Heart right ventricle (tissue), 16 donors: ENCODE results near the gene PSME4. TPM values are rescaled to one million over a fixed set of nuclear protein-coding genes. Genes with fewer than 3 reads are reported as not detected.

Source experiments
- ATAC-seq, 8 donors: fragments of 200-7000 bp; cut with Tn5 transposase; one replicate each; pipeline ENCODE4 v1.9.1; 2020; ENCODE audit warnings: mild to moderate bottlenecking in 8 of 8, moderate library complexity in 8 of 8, moderate number of reproducible peaks in 1 of 8
- DNase-seq, 2 donors: peaks; one replicate each; pipeline ENCODE4 v3.0.0-alpha.2; 2020
- H3K27ac ChIP-seq, 10 donors: fragments of 200-600 bp; sonication (generic) in 2 of 10; one replicate each; pipeline versions ENCODE4 v1.5.0 to v1.8.0; 2020 to 2022; ENCODE audit warnings: mild to moderate bottlenecking in 3 of 10
- H3K27me3 ChIP-seq, 7 donors: fragments of 200-600 bp; one replicate each; pipeline ENCODE4 v1.8.0; 2021 to 2022; ENCODE audit warnings: mild to moderate bottlenecking in 2 of 7
- H3K36me3 ChIP-seq, 9 donors: fragments of 200-600 bp; sonication (generic) in 1 of 9; one replicate each; pipeline versions ENCODE4 v1.5.0 to v1.8.0; 2020 to 2022; ENCODE audit warnings: mild to moderate bottlenecking in 2 of 9
- H3K4me1 ChIP-seq, 9 donors: fragments of 200-600 bp; sonication (generic) in 1 of 9; one replicate each; pipeline versions ENCODE4 v1.5.0 to v1.8.0; 2020 to 2022; ENCODE audit warnings: mild to moderate bottlenecking in 4 of 9
- H3K4me3 ChIP-seq, 10 donors: fragments of 200-600 bp; sonication (generic) in 2 of 10; one replicate each; pipeline versions ENCODE4 v1.5.0 to v1.8.0; 2020 to 2022; ENCODE audit warnings: mild to moderate bottlenecking in 7 of 10, moderate library complexity in 2 of 10
- H3K9me3 ChIP-seq, 11 donors: fragments of 200-600 bp in 10 of 11; sonication (generic) in 2 of 11; one replicate each; pipeline versions ENCODE4 v1.5.0 to v1.8.0; 2013 to 2022; ENCODE audit warnings: mild to moderate bottlenecking in 2 of 11, control low read depth in 1 of 11, moderate library complexity in 1 of 11
- CTCF ChIP-seq, 9 donors: fragments of 200-600 bp; sonication (generic) in 2 of 9; IDR thresholded peaks; one replicate each; pipeline versions ENCODE4 v1.5.0 to v1.8.0; 2021 to 2022; ENCODE audit warnings: antibody characterized with exemption in 9 of 9, mild to moderate bottlenecking in 5 of 9, moderate library complexity in 1 of 9
- WGBS, 2 donors: extraction: QIAGEN DNeasy Blood & Tissue Kit; methylation state at CpG; one replicate each; pipeline ENCODE4 v1.1.7; 2013; ENCODE audit warnings: inconsistent platforms in 1 of 2; 5-methylcytosine and 5-hydroxymethylcytosine counted together
- intact Hi-C, 10 donors: fragments of 100-400 bp; cut with DNase I; formaldehyde crosslinking; loops; one replicate each; pipeline versions ENCODE4 v1.11.1 to v1.14.2; 2022
- microRNA-seq, 2 donors: library from miRNA; unstranded; fragments of <30 nt; microRNA quantifications; one replicate each; pipeline ENCODE4 v1.2.0, GENCODE V29; 2021
- polyA plus RNA-seq, 2 donors: library from polyadenylated mRNA; stranded (reverse); fragments of 200-250 nt; gene quantifications; one replicate each; pipeline ENCODE4 v1.2.3, GENCODE V29; 2013
- total RNA-seq, 10 donors: library from RNA; stranded (reverse); fragmentation: NEBNext Ultra II Directional in 3 of 10; extraction: Animal tissue kit (Norgen Biotek cat#: 25700) in 3 of 10; gene quantifications; one replicate each; pipeline versions ENCODE4 v1.2.1 to v1.2.4, GENCODE V29; 2021 to 2023
- donor health status: Arrhythmogenic right ventricular cardiomyopathy.
- donor health status: ischemic (EF 13 %, LVEDD 7.1; RV severe dilation, severe dysfunction).
- donor health status: healthy with polysubstance abuse.
- donor health status: DM: no; HTN: yes; CAD: no.
- donor health status: DM: no; HTN: no; CAD: no.
- donor health status: ischemic (EF 25% LVEDD 6.9; RV normal size, moderate dysfunction).
- donor health status: ischemic (EF 25% LVEDD 5.7; RV mildly dilated, moderate dysfunction).
- donor health status: healthy.
- donor health status: DM: yes; HTN: yes; CAD: no.
- donor health status: Ischemic cardiomyopathy.
- donor health status: ischemic (EF 35%, LVEDD 5.7; RV mildly dilated, moderate dysfunction).
- donor health status: nonischemic (EF 11% LVEDD 7.7; RV severe dilation, severe dysfunction).
- donor health status: DM: yes; HTN: yes; CAD: no.
- donor health status: PGD.
- donor health status: ischemic (EF 29% LVEDD 5.4; RV normal size, mild dysfunction).
- donor health status: nonischemic (EF 23%, LVEDD 6.1; RV moderate dilation, normal function).

Gene PSME4
- total and polyA plus RNA-seq, 12 donors, result 36.1 to 77.8 (median 65.6) TPM

- WGBS, 2 donors, result 87 to 90% methylated on average over 4 of the region's 4 CpGs
- H3K4me3 ChIP-seq, result no peak overlapping the region
- DNase-seq (no peak), ATAC-seq (no peak)
- intact Hi-C loops, result no loop called here
- H3K27ac ChIP-seq, result no peak overlapping the region
- H3K4me1 ChIP-seq, result no peaks in the 10 kb centered on the region
- H3K9me3 ChIP-seq, result no peaks in the 10 kb centered on the region
- no peak for TF ChIP-seq CTCF (IDR thresholded peaks at IDR 0.05)
- peaks cover 0 to 69% (median 25%) of the 10 kb centered on the region in 9 donors for H3K36me3 ChIP-seq
- no peaks in the 10 kb centered on the region for H3K27me3 ChIP-seq
Measured at GRCh38 chr2:53819634-53820033, 151.2 kb downstream of the PSME4 start.

- Histone ChIP-seq H3K27me3 (no peaks in the 10 kb centered on the region), H3K27ac (no peak overlapping the region), H3K9me3 (no peaks in the 10 kb centered on the region), H3K4me3 (no peak overlapping the region), H3K36me3 (peaks cover 0 to 76% (median 31%) of the 10 kb centered on the region in 9 donors), H3K4me1 (no peaks in the 10 kb centered on the region)
- 88 to 94% methylated on average over 3 of the region's 3 CpGs for WGBS, 2 donors
- intact Hi-C loops, result no loop called here
- TF ChIP-seq CTCF (IDR thresholded peaks at IDR 0.05), result no peak
- ATAC-seq (no peak), DNase-seq (no peak)
Measured at GRCh38 chr2:53818854-53819435, 151.8 kb downstream of the PSME4 start.

Small RNA genes lying within 50 kb of the gene (microRNA-seq; reads per million reads assigned to microRNA genes)
- gene MIR3682, result 0 reads per million in 2 donors

Other genes with a start within 250 kb of the PSME4 start
- gene CHAC2, start 203.2 kb downstream of the PSME4 start, total RNA-seq, result 1 to 10 TPM; 1.3 to 5.1 (median 2.1) TPM
- gene CHAC2, start 203.2 kb downstream of the PSME4 start, polyA plus RNA-seq, result 1 to 10 TPM; 2.0 to 7.1 TPM
- gene ASB3, start 184.0 kb downstream of the PSME4 start, total RNA-seq, result 10 to 100 TPM in 8 of 10 donors, 1 to 10 TPM in 2; 9.7 to 14.4 (median 11.4) TPM
- 1 to 10 TPM; 5.2 to 9.2 TPM for gene ASB3, start 184.0 kb downstream of the PSME4 start, polyA plus RNA-seq
- gene ERLEC1, start 183.9 kb downstream of the PSME4 start, total RNA-seq, result 10 to 100 TPM; 30.4 to 48.1 (median 39.5) TPM
- gene ERLEC1, start 183.9 kb downstream of the PSME4 start, polyA plus RNA-seq, result 10 to 100 TPM; 12.6 to 34.6 TPM
- 1 to 10 TPM in 5 of 10 donors, under 1 TPM in 5; 0.61 to 2.1 (median 1.1) TPM for gene GPR75, start 111.0 kb downstream of the PSME4 start, total RNA-seq
- gene GPR75, start 111.0 kb downstream of the PSME4 start, polyA plus RNA-seq, result under 1 TPM; 0.32 to 0.51 TPM
- gene ACYP2, start 144.6 kb upstream of the PSME4 start, total RNA-seq, result 10 to 100 TPM; 48.6 to 87.1 (median 78.1) TPM
- 10 to 100 TPM; 45.7 to 56.5 TPM for gene ACYP2, start 144.6 kb upstream of the PSME4 start, polyA plus RNA-seq